GM13976 (cell line): ENCODE data around the gene PARL.

Experiments
- DNase-seq: peaks from one replicate; pipeline ENCODE4 v3.0.0; 2012; ENCODE audit warnings: low spot score
- CTCF ChIP-seq: IDR thresholded peaks from 2 replicates; pipeline ENCODE4 v1.5.1; 2012; ENCODE audit warnings: borderline replicate concordance, mild to moderate bottlenecking; ENCODE audit not compliant: insufficient read depth; ENCODE audit errors: extremely low read depth, missing control alignments, control extremely low read depth
- in situ Hi-C: fragments of 300-500 bp; cut with MboI; formaldehyde crosslinking; loops from one replicate; pipeline ENCODE4 v1.12.0; 2022; ENCODE audit warnings: low sequenced_read_pairs, mixed read lengths, inconsistent platforms; ENCODE audit not compliant: unreplicated experiment

PARL gene

GRCh38 chr3:183871541-183871940 is 13.1 kb downstream of the PARL start:
- no peak for DNase-seq
- in situ Hi-C loops, result no loop called here
- TF ChIP-seq CTCF, result no peak

GRCh38 chr3:183870563-183870962 is 14.1 kb downstream of the PARL start:
- in situ Hi-C loops, result no loop called here
- TF ChIP-seq CTCF, result no peak
- DNase-seq, result no peak

GRCh38 chr3:183868796-183869195 is 15.9 kb downstream of the PARL start:
- in situ Hi-C loops, result no loop called here

GRCh38 chr3:183862610-183863009 is 22.1 kb downstream of the PARL start:
- no peak for TF ChIP-seq CTCF
- DNase-seq, result no peak
- in situ Hi-C loops, result no loop called here

More at GRCh38 chr3:183868796-183869195, 15.9 kb downstream of the PARL start:
- no peak for TF ChIP-seq CTCF
- DNase-seq, result no peak

GRCh38 chr3:183857863-183858262 is 26.8 kb downstream of the PARL start:
- no peak for TF ChIP-seq CTCF
- in situ Hi-C loops, result no loop called here
- no peak for DNase-seq

GRCh38 chr3:183854318-183855035 is 30.2 kb downstream of the PARL start:
- TF ChIP-seq CTCF, result no peak
- in situ Hi-C loops, result no loop called here
- no peak for DNase-seq
